Stimulated activated CD4-positive, alpha-beta T cell treated with anti-CD3 and anti-CD28 coated beads, TNF-alpha, amount 100 ng/mL, for 24 hours (primary cell): ENCODE measurements around the gene SLC8A3.

Experiments used
- DNase-seq, 3 experiments: peaks; one replicate each; pipeline ENCODE4 v3.0.0-alpha.2; 2020; ENCODE audit warnings: low read depth in 3 of 3

The SLC8A3 gene

DNA sequence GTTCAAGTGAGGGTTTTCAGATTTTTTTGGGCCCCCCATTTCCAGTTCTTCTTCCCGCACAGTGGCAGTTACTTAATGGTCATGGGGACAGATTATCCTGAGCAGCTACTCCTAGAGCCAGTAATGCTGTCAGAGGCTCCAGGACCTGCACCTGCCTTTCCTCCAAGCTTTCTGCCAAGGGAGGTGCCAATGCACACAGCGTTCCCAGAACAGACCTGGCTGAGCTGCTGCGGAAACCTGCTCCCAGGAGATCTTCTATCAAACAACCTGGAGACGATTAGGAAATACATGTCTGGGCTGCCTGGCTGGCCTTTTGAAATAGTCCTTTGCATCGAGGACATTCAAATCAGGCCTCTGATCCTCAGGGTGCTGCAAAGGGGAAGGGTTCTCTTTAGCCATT is 120.9 kb downstream of the SLC8A3 start:
- DNase-seq = no peak

GRCh38 chr14:70064136-70064865 is 124.5 kb downstream of the SLC8A3 start:
- no peak for DNase-seq

DNA sequence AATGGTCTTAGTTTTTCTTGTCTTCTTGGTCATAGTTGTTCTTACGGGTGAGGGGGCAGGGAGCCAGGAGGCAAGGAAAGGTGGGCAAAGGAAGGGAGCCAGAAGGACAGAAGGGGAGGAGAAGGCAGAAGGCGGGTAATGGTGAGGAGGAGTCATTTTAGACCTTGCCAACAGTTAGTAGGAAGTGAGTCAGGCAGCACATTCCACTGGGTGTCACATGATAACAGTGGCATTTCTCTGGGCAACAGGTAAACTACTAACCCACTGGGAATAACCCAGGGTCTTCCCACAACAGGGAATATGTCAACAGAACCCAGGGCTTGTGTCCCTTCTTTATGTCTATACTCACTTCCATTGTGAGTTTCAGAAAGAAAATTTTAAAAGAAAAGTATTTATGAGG is 127.6 kb downstream of the SLC8A3 start:
- no peak for DNase-seq

DNA sequence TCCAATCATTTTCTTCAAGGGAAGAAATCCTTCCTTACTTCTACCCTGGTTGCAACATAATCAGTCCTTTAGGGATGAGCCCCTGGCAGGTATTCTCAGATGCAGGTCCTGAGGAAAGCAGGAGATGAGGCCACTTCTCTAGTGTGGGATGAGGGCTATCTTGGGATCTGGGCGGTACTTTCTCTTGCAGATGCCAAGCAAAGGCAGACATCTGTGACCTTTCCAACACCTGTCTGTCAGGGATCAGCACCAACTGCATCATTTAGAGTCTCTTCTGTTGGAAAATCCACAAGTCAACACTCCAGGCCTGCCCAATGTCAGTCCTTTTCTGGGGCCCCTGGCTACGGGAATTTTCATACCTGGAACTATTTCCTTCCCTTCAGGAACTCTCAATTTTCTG is 129.2 kb downstream of the SLC8A3 start:
- DNase-seq = no peak

GRCh38 chr14:70057519-70058136 is 131.1 kb downstream of the SLC8A3 start:
- DNase-seq = no peak

GRCh38 chr14:70052990-70053389 is 135.8 kb downstream of the SLC8A3 start:
- DNase-seq = no peak

DNA sequence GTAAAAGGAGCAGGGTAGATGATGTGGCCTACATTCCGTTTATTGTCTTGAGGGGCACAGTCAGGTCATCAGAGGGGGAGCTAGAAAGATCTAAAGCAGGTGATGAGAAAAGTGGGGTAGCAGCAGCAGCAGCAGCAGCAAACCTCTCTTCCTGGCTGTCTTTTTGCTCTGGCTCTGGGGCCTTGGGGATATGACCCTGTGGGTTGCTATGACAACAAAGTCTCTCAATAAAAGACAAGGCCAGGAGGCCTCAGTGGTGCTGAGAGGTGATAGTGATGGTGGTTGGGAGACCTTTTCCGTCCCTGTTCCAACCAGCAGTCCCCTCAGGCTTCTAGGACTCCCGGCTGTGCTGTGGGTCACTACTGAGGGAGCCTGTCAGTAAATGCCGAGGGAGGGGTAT is 138.6 kb downstream of the SLC8A3 start:
- no peak for DNase-seq

- no peak for DNase-seq
Measured at GRCh38 chr14:70049605-70050004, 139.1 kb downstream of the SLC8A3 start.

GRCh38 chr14:70048313-70048654 is 140.5 kb downstream of the SLC8A3 start:
- DNase-seq = no peak

DNA sequence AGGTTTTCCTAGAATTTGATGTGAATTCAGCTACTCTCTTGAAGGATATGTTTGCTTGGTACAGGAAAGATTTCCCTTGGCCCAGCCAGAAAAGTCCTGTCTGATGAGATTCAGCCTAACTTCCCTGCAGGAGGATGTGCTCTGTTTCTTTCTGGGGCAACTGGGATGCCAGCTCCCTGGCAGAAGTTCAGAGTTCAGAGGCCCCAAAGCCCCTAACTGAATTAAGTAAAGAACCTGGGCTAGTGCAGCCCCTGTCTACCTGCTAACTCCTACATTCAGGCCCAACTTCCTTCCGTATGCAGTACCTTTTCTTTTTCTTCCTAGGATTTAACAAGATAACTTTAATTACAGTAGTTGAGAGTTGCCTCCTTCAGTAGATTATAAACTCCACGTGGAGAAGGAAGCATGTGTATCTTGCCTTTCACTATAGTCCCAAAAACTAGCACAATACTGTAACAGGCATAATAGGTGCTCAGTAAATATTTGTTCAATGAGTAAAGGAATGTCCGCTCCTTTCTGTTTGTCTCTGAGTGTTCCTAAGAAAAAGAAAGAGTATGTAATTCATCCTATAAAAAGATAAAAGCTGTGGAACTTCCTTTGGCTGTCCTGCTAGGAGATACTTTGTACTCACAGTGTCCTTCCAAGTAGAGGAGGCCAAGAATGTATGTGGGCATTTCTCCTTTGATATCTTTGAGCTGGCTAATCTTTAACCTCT is 141.0 kb downstream of the SLC8A3 start:
- DNase-seq = no peak

- peak in 1 of 3 experiments; percentile 16 for DNase-seq
Measured at GRCh38 chr14:70045844-70046535, 142.8 kb downstream of the SLC8A3 start.

GRCh38 chr14:70045310-70045709 is 143.4 kb downstream of the SLC8A3 start:
- DNase-seq = no peak

- DNase-seq = no peak
Measured at GRCh38 chr14:70043001-70043400, 145.8 kb downstream of the SLC8A3 start.

- no peak for DNase-seq
Measured at GRCh38 chr14:70036665-70037064, 152.1 kb downstream of the SLC8A3 start.

DNA sequence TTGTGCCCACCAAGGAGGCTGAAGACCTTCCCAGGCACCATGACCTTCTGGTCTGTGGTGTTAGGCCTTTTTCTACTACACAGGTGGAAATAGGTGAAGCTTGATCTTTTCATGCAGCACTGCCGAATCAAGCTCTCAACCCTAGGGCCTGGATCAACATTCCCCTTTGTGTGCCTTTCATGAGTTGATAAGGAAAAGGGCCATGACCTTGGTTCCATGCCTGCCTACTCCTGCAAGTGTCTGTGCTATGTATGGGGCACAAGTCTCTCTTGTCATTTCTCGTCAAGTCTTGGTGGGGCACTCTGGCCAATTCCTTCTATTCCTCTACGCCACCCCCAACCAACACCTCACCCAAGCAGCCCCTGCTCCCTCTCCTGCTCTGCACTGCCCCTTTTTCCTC is 154.5 kb downstream of the SLC8A3 start:
- DNase-seq = no peak

GRCh38 chr14:70033561-70033960 is 155.2 kb downstream of the SLC8A3 start:
- no peak for DNase-seq

GRCh38 chr14:70033116-70033515 is 155.6 kb downstream of the SLC8A3 start:
- DNase-seq = no peak

DNA sequence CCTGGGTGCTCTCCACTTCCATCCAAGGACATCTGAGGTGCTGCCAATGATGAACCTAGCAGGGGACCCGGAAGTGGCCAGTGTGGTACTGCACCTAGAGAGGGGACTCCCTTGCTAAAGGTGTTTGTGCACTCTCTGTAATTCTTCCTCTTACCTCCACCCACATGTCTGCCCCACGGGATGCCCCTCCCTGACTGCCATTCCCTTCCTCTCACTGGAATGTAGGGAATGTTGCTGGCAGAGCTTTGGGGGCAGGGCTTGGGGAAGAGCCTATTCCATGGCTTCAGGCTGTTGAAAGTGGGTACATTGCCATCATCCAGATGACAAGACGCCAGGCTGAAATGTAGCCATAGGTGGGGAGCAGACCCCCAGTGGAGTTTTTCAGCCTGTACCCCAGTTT is 156.3 kb downstream of the SLC8A3 start:
- DNase-seq = no peak

- no peak for DNase-seq
Measured at GRCh38 chr14:70032016-70032415, 156.7 kb downstream of the SLC8A3 start.

DNA sequence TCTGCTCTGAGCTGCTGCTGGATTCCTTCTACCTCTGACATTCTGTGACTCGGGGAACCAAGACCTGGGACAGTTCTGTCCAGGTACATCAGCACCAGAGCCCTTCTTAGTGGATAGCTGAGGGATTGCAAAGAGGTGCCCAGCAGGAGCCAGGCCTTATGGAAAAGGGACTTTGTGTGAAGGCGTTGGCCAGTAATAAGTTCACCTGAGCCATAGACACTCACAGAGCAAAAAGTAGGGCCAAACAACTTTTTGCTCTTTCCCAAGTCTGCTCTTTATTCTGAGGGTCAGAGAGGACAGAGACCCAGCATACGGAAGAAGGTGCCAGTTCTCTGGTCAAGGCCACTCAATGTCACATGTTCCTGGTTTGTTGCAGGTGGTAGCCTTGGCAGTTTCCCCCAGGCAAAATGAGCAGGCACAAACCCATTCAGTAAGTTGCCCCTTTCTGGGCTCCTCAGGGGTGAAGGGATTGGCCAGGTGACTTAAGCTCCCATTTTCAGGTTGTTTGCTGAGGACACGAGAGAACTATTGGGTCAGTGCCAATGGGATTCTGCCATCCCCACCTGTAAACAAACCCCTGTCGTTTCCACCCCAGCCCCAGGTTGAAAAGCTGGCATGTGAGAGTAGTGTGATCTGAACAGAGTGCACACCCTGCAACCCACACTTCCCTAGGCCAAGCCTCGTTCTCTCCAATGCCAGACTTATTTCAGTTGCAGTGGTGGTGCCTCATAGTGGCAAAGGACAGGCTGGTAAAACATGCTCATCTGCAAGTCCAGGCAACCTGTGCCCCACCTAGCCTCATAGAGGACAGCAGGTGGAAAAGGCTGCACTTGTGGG is 159.2 kb downstream of the SLC8A3 start:
- no peak for DNase-seq

DNA sequence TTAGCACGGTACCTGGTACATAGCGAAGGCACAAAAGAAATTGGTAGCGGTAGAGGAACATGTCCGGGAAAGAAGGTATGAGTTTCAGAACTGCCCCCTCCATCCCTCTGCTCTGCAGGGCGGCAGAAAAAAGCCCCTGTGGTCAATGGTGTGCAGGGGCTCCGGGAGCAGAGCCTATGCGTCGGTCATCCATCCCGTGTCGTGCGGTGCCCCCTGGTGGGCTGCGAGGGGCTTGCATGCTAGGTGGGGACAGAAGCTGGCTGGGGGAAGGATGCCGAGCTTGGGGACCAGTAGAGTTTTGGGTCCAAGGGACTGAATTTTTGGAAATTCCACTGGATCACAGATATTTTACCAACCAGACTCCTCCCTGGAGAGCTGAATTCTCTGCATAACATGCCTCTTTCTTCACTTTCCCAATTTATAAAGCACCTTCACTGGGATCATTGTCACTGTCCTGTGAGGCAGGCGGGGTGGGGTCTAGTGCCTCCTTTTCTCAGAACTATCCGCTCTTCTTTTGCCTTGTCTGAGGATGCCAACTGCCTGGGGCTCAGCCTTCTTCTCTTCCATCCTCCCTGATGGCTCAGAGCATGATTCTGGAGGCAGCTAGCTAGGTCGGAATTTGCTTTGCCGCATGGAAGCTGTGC is 160.8 kb downstream of the SLC8A3 start:
- peak; percentile 34 to 71 (median 44) for DNase-seq
